Astrocyte (in vitro differentiated cells and primary cell): ENCODE results near the gene DLG1. TPM values are rescaled to one million over a fixed set of nuclear protein-coding genes. Genes with fewer than 3 reads are reported as not detected.

Experiments
- DNase-seq: peaks from one replicate; pipeline ENCODE4 v3.0.0-alpha.2; 2010; ENCODE audit warnings: low read depth
- FAIRE-seq: peaks from 2 replicates; lab custom pipeline; 2011; peaks lifted over from hg19 to GRCh38; lab: Jason Lieb, UNC
- H2AFZ ChIP-seq: 2 replicates; pipeline ENCODE4 v1.6.0; 2012; ENCODE audit warnings: low read depth, low read length, inconsistent platforms
- H3K27ac ChIP-seq: 2 replicates; pipeline ENCODE4 v1.5.1; 2011; ENCODE audit warnings: low read depth, low read length, inconsistent platforms
- H3K27me3 ChIP-seq: 2 replicates; pipeline ENCODE4 v1.6.0; 2011; ENCODE audit warnings: low read length, inconsistent platforms; ENCODE audit not compliant: insufficient read depth
- H3K36me3 ChIP-seq: 2 replicates; pipeline ENCODE4 v1.5.1; 2011; ENCODE audit warnings: low read length, inconsistent platforms; ENCODE audit not compliant: insufficient read depth
- H3K4me1 ChIP-seq: 2 replicates; pipeline ENCODE4 v1.5.1; 2011; ENCODE audit warnings: low read length, inconsistent platforms; ENCODE audit not compliant: insufficient read depth
- H3K4me2 ChIP-seq: 2 replicates; pipeline ENCODE4 v1.6.0; 2012; ENCODE audit warnings: low read length, inconsistent platforms
- H3K4me3 ChIP-seq: 2 replicates; pipeline ENCODE4 v1.5.1; 2011; ENCODE audit warnings: low read depth, mild to moderate bottlenecking, low read length, inconsistent platforms; ENCODE audit not compliant: insufficient read depth
- H3K79me2 ChIP-seq: 2 replicates; pipeline ENCODE4 v1.6.0; 2012; ENCODE audit warnings: mild to moderate bottlenecking, low read length, inconsistent platforms; ENCODE audit not compliant: insufficient read depth
- H3K9ac ChIP-seq: 2 replicates; pipeline ENCODE4 v1.6.0; 2012; ENCODE audit warnings: mild to moderate bottlenecking, low read length, inconsistent platforms
- H3K9me3 ChIP-seq: 2 replicates; pipeline ENCODE4 v1.5.1; 2012; ENCODE audit warnings: low read depth, mild to moderate bottlenecking, low read length, inconsistent platforms; ENCODE audit not compliant: insufficient read depth
- H4K20me1 ChIP-seq: 2 replicates; pipeline ENCODE4 v1.6.0; 2012; ENCODE audit warnings: low read length, inconsistent platforms; ENCODE audit not compliant: insufficient read depth
- H3K27ac Mint-ChIP-seq: one replicate; pipeline ENCODE4 v1.8.0; 2021; ENCODE audit warnings: mild to moderate bottlenecking, mixed read lengths; ENCODE audit not compliant: unreplicated experiment
- H3K27me3 Mint-ChIP-seq: one replicate; pipeline ENCODE4 v1.8.0; 2021; ENCODE audit warnings: low read depth, mixed read lengths; ENCODE audit not compliant: unreplicated experiment
- H3K36me3 Mint-ChIP-seq: one replicate; pipeline ENCODE4 v1.8.0; 2021; ENCODE audit warnings: low read depth, mixed read lengths; ENCODE audit not compliant: unreplicated experiment
- H3K4me1 Mint-ChIP-seq: one replicate; pipeline ENCODE4 v1.8.0; 2021; ENCODE audit warnings: low read depth, mixed read lengths; ENCODE audit not compliant: unreplicated experiment
- H3K4me3 Mint-ChIP-seq: one replicate; pipeline ENCODE4 v1.8.0; 2021; ENCODE audit warnings: mild to moderate bottlenecking, moderate library complexity, mixed read lengths; ENCODE audit not compliant: unreplicated experiment
- H3K9me3 Mint-ChIP-seq: one replicate; pipeline ENCODE4 v1.8.0; 2021; ENCODE audit warnings: mild to moderate bottlenecking, mixed read lengths; ENCODE audit not compliant: unreplicated experiment
- CTCF ChIP-seq: IDR thresholded peaks from 2 replicates; pipeline ENCODE4 v1.5.1; 2011; ENCODE audit warnings: low read depth, mild to moderate bottlenecking, inconsistent platforms, low read length, moderate library complexity; ENCODE audit not compliant: insufficient read depth
- EZH2 ChIP-seq: IDR thresholded peaks from 2 replicates; pipeline ENCODE4 v1.6.1; 2012; ENCODE audit warnings: mild to moderate bottlenecking, low read length, inconsistent platforms; ENCODE audit not compliant: insufficient read depth
- total RNA-seq: library from RNA; stranded (reverse); gene quantifications from 2 replicates; pipeline ENCODE4 v1.2.1, GENCODE V29; 2021

Gene DLG1
- total RNA-seq, 1 donor from 2014 or later, result 210 TPM

DNA sequence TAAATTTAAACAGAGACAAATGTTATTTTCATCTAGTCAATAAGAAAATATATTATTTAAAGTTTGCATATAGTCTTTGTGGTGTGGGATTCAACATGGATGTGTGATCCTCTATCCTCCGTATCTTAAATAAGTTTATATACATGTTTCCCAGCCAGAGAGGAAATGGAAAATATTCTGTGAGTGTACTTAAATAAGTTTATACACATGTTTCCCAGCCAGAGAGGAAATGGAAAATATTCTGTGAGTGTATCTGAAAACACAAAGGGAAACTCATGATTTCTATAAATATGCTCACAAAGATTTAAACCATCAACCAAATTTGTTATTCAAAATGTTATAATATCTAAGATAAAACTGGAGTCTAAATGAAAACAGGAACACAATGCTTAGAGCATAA, 158.8 kb downstream of the DLG1 start:
- H3K27me3 ChIP-seq, result no peaks in the 10 kb centered on the region
- Mint-ChIP-seq H3K4me3 (no peak overlapping the region), H3K9me3 (peaks cover 3% of the 10 kb centered on the region), H3K27ac (no peak overlapping the region), H3K27me3 (no peaks in the 10 kb centered on the region), H3K4me1 (peaks cover 12% of the 10 kb centered on the region), H3K36me3 (peaks cover 37% of the 10 kb centered on the region)
- H3K79me2 ChIP-seq, result peaks cover 26% of the 10 kb centered on the region
- TF ChIP-seq EZH2 (no peak), CTCF (no peak)
- H3K4me3 ChIP-seq, result no peak overlapping the region
- no peak overlapping the region for H3K4me2 ChIP-seq
- peaks cover 38% of the 10 kb centered on the region for H4K20me1 ChIP-seq
- H2AFZ ChIP-seq, result no peak overlapping the region
- H3K9ac ChIP-seq, result no peak overlapping the region
- DNase-seq (no peak), FAIRE-seq (no peak)
- H3K9me3 ChIP-seq, result no peaks in the 10 kb centered on the region
- peaks cover 51% of the 10 kb centered on the region for H3K36me3 ChIP-seq
- H3K27ac ChIP-seq, result no peak overlapping the region
- no peaks in the 10 kb centered on the region for H3K4me1 ChIP-seq

- FAIRE-seq, result no peak
- H3K4me1 ChIP-seq, result no peaks in the 10 kb centered on the region
- H3K9me3 ChIP-seq, result no peaks in the 10 kb centered on the region
- no peak overlapping the region for H3K9ac ChIP-seq
- no peak overlapping the region for H3K27ac ChIP-seq
- H4K20me1 ChIP-seq, result peaks cover 36% of the 10 kb centered on the region
- no peak overlapping the region for H2AFZ ChIP-seq
- peaks cover 36% of the 10 kb centered on the region for H3K36me3 Mint-ChIP-seq
- no peak overlapping the region for H3K4me3 Mint-ChIP-seq
- H3K4me3 ChIP-seq, result no peak overlapping the region
- no peak for TF ChIP-seq EZH2
- TF ChIP-seq CTCF, result no peak
- H3K4me2 ChIP-seq, result no peak overlapping the region
- H3K4me1 Mint-ChIP-seq, result peaks cover 7% of the 10 kb centered on the region
- DNase-seq, result no peak
- H3K36me3 ChIP-seq, result peaks cover 64% of the 10 kb centered on the region
- H3K79me2 ChIP-seq, result peaks cover 23% of the 10 kb centered on the region
- H3K9me3 Mint-ChIP-seq, result peaks cover 3% of the 10 kb centered on the region
- no peaks in the 10 kb centered on the region for H3K27me3 ChIP-seq
- no peak overlapping the region for H3K27ac Mint-ChIP-seq
- no peaks in the 10 kb centered on the region for H3K27me3 Mint-ChIP-seq
Measured at GRCh38 chr3:197137751-197138150, 160.7 kb downstream of the DLG1 start.

GRCh38 chr3:197136744-197137143, 161.7 kb downstream of the DLG1 start:
- peaks cover 38% of the 10 kb centered on the region for H3K36me3 Mint-ChIP-seq
- TF ChIP-seq CTCF, result no peak
- TF ChIP-seq EZH2, result no peak
- FAIRE-seq, result no peak
- no peak overlapping the region for H3K4me3 Mint-ChIP-seq
- H3K9me3 ChIP-seq, result no peaks in the 10 kb centered on the region
- DNase-seq, result no peak
- H3K79me2 ChIP-seq, result peaks cover 23% of the 10 kb centered on the region
- H3K27ac ChIP-seq, result no peak overlapping the region
- no peaks in the 10 kb centered on the region for H3K27me3 ChIP-seq
- H3K9me3 Mint-ChIP-seq, result peaks cover 3% of the 10 kb centered on the region
- H3K9ac ChIP-seq, result no peak overlapping the region
- H3K4me2 ChIP-seq, result no peak overlapping the region
- H3K36me3 ChIP-seq, result peaks cover 64% of the 10 kb centered on the region
- H2AFZ ChIP-seq, result no peak overlapping the region
- no peaks in the 10 kb centered on the region for H3K4me1 ChIP-seq
- H3K4me1 Mint-ChIP-seq, result peaks cover 7% of the 10 kb centered on the region
- no peak overlapping the region for H3K4me3 ChIP-seq
- no peak overlapping the region for H3K27ac Mint-ChIP-seq
- peaks cover 37% of the 10 kb centered on the region for H4K20me1 ChIP-seq
- H3K27me3 Mint-ChIP-seq, result no peaks in the 10 kb centered on the region
